LNCaP clone FGC (cell line): ENCODE results near the gene PXDC1.

Source experiments
- DNase-seq: peaks from one replicate; pipeline ENCODE4 v3.0.0-alpha.2; 2011; ENCODE audit warnings: low read depth
- H3K4me3 ChIP-seq: 2 replicates; pipeline ENCODE4 v1.5.1; 2011; ENCODE audit warnings: mild to moderate bottlenecking, low read depth, low read length, control low read depth
- CTCF ChIP-seq: IDR thresholded peaks from 2 replicates; pipeline ENCODE4 v1.5.1; 2012; ENCODE audit warnings: mild to moderate bottlenecking; ENCODE audit not compliant: control insufficient read depth, insufficient read depth; ENCODE audit errors: extremely low read depth

PXDC1 gene

GRCh38 chr6:3727593-3728108, 23.9 kb downstream of the PXDC1 start:
- no peak for DNase-seq
- TF ChIP-seq CTCF: no peak
- H3K4me3 ChIP-seq: no peak overlapping the region

DNA sequence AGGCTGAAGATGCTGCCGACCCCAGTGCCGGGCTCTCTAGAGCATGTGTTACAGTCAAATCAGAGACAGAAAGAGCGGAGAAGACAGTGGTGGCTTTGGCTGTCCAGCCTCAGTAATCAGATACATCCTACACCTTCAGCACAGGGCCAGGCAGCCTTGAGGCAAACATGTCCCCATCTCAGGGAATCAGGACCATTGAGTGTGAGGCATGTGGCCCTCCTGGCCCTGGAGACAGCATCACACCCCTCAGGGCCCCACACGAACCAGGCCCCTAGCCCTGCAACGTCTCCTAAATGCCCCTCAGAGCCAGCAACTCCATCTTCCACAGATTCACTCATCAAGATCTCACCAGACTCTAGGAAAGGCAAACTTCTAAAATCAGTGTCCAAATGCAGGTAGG, 24.5 kb downstream of the PXDC1 start:
- TF ChIP-seq CTCF: no peak
- DNase-seq: no peak
- no peak overlapping the region for H3K4me3 ChIP-seq

- DNase-seq: no peak
- TF ChIP-seq CTCF: no peak
- H3K4me3 ChIP-seq: no peak overlapping the region
Observed at GRCh38 chr6:3726421-3726820, 25.1 kb downstream of the PXDC1 start.

DNA sequence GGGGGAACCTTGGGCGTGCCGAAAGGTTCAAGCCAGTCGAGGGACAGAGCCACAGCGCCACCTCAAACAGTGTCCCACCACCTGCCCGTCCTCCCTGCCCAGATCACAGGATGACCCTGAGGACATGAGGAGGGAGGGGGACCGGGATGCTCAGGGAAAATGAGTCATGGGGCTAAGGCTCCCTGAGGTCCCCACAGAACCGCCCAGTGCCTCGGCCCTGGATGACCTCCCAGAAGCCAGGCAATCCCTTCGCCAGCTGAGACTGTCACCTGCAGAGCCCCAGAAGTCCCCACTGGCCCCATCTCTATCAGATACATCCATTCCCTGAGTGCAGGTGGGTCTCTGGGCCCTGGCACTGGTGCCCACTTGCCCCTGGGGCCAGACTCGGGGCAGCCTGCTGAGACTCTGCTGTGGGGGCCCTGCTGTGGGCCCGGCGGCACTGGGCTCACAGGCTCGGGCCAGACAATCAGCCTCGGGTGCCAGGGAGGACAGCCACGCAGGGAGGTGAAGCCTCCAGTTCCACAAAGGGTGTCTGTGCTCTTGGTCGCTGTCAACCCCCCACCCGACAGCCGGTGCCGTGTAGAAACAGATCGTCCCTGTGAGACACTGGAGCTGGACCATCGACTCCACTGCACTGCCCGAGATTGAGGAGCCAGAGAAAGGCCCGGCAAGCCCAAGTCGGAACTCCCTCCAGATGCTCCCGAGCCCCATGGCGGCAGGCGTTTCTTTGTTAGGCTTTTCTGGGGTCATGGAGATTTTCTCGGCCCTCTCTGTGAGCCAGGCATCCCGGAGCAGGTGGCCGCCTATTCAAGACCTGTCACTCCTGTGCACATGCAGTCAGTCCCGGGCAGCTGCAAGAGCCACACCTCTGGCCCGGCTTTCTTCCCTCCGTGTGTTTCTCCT, 26.1 kb downstream of the PXDC1 start:
- no peak for TF ChIP-seq CTCF
- no peak overlapping the region for H3K4me3 ChIP-seq
- DNase-seq: no peak

DNA sequence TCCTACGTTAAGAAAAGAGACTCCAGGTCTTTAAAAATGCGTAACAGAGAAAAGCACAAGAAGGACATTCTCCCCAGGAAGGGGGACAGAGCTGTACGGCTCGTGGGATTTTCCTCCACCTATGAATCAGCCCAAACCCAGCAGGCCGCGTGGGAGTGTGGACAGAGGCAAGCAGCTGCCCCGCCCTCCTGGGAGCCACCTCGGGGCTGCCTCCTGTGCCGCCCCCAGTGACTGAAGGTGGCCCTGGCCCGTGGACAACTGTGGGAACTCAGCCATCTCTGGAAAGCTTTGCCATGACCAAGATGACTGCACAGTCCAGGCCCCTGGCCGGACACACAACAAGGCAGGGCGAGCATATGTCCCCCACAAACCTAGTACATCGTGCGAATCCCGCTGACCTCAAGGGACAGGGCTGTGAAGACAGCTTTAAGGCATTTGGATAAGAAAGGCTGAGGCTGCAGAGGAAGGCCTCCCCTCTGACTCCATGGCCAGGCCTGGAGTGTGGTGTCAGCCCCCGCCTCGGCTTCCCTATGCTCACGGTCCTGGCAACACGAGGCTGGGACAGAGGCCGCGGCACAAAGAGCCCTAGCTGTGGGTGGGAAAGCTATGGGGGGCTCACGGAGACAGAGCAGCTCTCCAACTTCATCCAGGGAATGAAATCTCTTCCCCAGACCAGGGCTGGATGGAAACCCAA, 26.9 kb downstream of the PXDC1 start:
- TF ChIP-seq CTCF: no peak
- no peak overlapping the region for H3K4me3 ChIP-seq
- DNase-seq: no peak

DNA sequence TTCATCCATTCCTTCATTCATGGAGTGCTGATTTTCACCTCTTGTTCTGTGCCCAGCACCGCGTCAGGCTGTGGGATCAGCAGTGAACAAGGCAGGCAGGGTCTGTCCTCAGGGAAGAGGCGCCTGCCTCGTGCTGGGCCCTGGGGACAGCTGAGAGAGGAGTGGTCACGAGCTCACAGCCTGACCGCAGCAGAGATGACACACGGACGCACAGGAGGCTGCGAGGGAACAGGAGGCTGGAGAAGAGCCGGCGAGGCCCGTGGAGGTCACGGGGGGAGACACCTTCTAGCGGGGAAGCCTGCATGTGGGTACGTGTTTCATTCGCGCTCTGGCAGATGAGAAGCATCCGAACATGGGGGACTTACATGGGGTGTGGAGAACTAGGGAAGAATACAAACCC, 27.5 kb downstream of the PXDC1 start:
- DNase-seq: no peak
- TF ChIP-seq CTCF: no peak

More for the DNA sequence above, 27.5 kb downstream of the PXDC1 start:
- no peak overlapping the region for H3K4me3 ChIP-seq
